NOMO-1 treated with DMSO at 0.1 percent for 48 hours (cell line): Measurements from ENCODE around the gene NEK10.
"Not testable (repeated sequence)": the region's sequence is repeated elsewhere in the genome, so short reads cannot be mapped to it uniquely, and the experiment has no call there.

Experiments
- DNase-seq: peaks from one replicate; lab custom pipeline; 2025; ENCODE audit not compliant: unreplicated experiment; lab: John Stamatoyannopoulos, UW

Gene NEK10

GRCh38 chr3:27352047-27352446, 17.1 kb downstream of the NEK10 start:
- DNase-seq = no peak

- no peak for DNase-seq
These were observed 19.4 kb downstream of the NEK10 start for GRCh38 chr3:27349832-27350231.

- DNase-seq = no peak
These were observed 23.0 kb downstream of the NEK10 start for GRCh38 chr3:27345959-27346865.

GRCh38 chr3:27345493-27345892, 23.7 kb downstream of the NEK10 start:
- DNase-seq = peak; percentile 91

- no peak for DNase-seq
These were observed 24.1 kb downstream of the NEK10 start for GRCh38 chr3:27345045-27345444.

- DNase-seq = no peak
These were observed 25.0 kb downstream of the NEK10 start for GRCh38 chr3:27344192-27344591.

- no peak for DNase-seq
These were observed 26.9 kb downstream of the NEK10 start for GRCh38 chr3:27342267-27342666.

- no peak for DNase-seq
These were observed 28.6 kb downstream of the NEK10 start for GRCh38 chr3:27340534-27340933.

- DNase-seq = no peak
These were observed 33.6 kb downstream of the NEK10 start for GRCh38 chr3:27335571-27335970.

- DNase-seq = no peak
These were observed 35.3 kb downstream of the NEK10 start for GRCh38 chr3:27333843-27334242.

GRCh38 chr3:27328982-27329762, 40.0 kb downstream of the NEK10 start:
- DNase-seq = not testable (repeated sequence)

GRCh38 chr3:27326629-27327545, 42.3 kb downstream of the NEK10 start:
- no peak for DNase-seq

- DNase-seq = no peak
These were observed 43.0 kb downstream of the NEK10 start for GRCh38 chr3:27326202-27326601.

GRCh38 chr3:27325419-27325818, 43.8 kb downstream of the NEK10 start:
- no peak for DNase-seq

GRCh38 chr3:27324686-27325085, 44.5 kb downstream of the NEK10 start:
- no peak for DNase-seq

- no peak for DNase-seq
These were observed 46.1 kb downstream of the NEK10 start for GRCh38 chr3:27323087-27323570.

- no peak for DNase-seq
These were observed 46.5 kb downstream of the NEK10 start for GRCh38 chr3:27322634-27323033.

GRCh38 chr3:27319847-27320526, 49.2 kb downstream of the NEK10 start:
- DNase-seq = no peak

GRCh38 chr3:27319304-27319703, 49.9 kb downstream of the NEK10 start:
- DNase-seq = no peak

GRCh38 chr3:27317096-27317495, 52.1 kb downstream of the NEK10 start:
- DNase-seq = no peak
